GM19043 (cell line): ENCODE data around the gene AMT.
A peak's percentile ranks its signal among the peaks of the same experiment; 100 is the strongest.

Experiments used
- ATAC-seq: cut with Tn5 transposase; IDR thresholded peaks from one replicate; pipeline ENCODE4 v1.9.1; 2021; ENCODE audit warnings: low read depth; ENCODE audit not compliant: unreplicated experiment

The AMT gene, protein sequence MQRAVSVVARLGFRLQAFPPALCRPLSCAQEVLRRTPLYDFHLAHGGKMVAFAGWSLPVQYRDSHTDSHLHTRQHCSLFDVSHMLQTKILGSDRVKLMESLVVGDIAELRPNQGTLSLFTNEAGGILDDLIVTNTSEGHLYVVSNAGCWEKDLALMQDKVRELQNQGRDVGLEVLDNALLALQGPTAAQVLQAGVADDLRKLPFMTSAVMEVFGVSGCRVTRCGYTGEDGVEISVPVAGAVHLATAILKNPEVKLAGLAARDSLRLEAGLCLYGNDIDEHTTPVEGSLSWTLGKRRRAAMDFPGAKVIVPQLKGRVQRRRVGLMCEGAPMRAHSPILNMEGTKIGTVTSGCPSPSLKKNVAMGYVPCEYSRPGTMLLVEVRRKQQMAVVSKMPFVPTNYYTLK

DNA sequence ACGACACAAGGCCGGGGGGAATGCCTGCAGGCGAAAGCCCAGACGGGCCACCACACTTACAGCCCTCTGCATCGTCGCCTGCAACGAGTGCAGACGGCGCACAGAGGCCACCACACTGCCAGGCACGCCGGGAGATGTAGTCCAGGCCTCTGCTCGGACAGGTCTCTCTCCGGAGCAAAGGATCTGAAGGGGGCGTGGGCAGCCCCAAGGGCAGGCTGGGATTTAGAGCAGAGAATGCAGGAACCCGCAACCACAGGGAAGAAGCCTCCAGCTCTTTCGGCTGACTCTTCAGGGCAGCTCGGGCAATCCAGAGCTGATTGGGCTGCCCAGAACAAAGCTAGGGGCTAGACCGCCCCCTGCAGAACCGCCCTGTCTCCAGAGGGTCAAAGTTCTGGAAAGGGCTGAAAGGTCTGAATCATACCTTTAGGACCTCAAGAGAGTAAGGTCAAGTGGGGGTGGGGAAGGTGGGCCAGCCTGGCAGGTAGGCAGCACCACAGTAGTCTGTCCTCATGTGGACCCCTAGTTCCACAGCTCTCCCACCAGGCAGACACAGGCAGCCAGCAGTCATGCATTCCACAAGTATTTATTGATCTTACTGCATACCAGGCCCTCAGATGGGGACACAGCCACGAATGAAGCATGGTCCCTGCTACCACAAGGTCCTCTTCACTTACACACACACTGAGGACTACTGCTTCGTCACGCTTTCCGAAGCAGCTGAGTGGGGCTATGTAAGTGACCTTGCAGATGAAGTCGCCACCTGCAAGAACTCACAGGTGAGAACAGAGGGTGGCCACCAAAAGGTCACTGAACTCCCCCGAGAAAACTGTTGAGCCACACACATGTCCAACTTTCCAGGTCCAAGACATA is at the start of gene AMT:
Gene AMT (minus strand): TSS at position 95 of the 870 bp plus-strand sequence. CDS start 23 bp downstream, at position 72.
- no peak for ATAC-seq

- ATAC-seq: peak; percentile 9
These were observed 48.6 kb upstream of the AMT start for GRCh38 chr3:49470714-49471420.

GRCh38 chr3:49469936-49470713 is 47.9 kb upstream of the AMT start, which contains the start of gene DAG1:
Gene DAG1 (plus strand): TSS chr3:49470267. CDS start chr3:49510535, 40,268 bp downstream.
- peak; percentile 82 for ATAC-seq

GRCh38 chr3:49469037-49469935 is 47.0 kb upstream of the AMT start:
- ATAC-seq: peak; percentile 9

- ATAC-seq: no peak
These were observed 43.8 kb upstream of the AMT start for GRCh38 chr3:49466085-49466484.

- no peak for ATAC-seq
These were observed 43.2 kb upstream of the AMT start for GRCh38 chr3:49465270-49466034.

- ATAC-seq: no peak
These were observed 39.9 kb upstream of the AMT start for GRCh38 chr3:49462222-49462621.

DNA sequence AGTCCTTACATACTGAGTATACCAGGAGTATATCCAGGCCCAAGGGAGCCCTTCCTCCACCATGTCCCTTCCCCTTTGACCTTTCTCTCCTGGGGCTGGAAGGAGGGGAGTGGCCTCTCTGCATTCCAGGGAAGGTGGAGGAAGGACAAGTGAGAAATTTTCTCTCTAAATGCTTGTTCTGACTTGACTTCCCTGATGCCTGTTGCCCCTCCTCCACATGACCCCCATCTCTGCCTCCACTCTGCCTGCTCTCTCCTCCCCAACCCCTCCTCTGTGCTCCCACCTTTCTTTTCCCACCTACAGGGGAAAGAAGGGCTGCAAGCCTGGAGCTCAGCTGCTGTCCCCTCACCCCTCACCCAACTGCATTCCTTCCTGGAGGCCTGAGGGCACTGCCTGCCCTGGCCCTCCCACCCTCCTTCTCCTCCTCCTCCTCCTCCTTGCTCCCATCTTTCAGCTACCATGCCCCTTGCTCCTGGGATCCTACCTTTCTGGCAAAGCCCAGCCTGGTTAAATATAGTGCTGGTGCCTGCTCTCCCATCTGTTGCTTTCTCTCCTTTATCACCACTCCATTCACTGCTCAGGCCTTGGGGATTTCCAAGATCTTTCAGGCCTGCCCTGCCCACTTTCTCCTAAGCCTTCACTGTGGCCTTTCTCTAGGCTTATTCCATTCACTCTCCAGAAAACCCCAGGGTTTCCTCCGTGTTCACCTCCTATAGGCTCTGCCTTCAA is 39.3 kb upstream of the AMT start:
- ATAC-seq: no peak

DNA sequence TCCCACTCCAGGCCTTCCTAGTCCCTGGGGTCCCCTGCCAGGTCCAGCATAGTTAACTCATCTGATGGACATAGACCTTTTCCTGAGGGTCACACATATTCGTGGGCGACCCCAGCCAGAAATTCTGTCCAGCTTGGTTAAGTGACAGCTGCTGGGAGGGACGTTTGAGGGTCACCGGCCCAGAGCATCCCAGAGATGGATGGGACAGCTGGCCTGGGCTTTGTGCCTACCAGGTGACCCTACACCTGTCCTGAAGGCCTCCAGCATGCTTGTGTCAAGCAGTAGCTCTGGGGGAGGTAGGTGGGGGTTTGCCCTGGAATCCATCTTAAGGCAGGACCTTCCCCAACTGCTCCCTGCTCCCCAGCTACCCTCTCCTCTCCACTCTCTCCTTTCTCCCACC is 38.7 kb upstream of the AMT start:
- no peak for ATAC-seq

DNA sequence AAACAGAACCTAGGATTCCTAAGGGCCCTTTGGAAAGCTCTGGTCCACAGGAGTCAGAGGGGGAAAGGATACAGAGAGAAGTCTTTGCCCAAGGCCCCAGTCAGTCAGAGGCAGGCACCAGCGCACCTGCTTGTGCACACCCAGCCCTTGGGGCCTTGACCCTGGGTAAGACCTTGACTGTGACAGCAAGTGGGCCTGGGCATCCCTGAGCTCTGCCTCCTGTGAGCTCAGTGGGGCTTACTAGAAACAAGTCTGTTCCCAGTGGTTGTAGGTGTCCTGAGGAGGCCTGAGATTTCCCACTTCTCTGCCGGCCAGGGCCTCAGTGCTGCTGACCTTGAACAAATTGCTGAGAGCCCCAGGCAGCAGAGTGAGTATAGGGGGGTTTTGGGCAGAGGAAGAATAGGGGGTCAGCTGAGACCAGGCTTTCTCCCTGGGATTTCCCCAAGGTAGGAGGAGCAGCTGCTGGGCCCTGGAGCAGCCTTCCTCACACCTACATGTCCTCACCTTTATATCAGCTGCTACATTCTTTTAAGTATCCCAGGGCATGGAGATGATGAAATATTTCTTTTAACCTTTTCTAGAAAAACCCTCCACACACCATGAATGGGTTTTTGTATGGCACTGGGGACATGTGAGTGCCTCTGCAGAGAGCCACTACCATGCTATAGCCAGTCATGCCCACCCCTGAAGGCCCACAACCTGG is 38.1 kb upstream of the AMT start:
- no peak for ATAC-seq

DNA sequence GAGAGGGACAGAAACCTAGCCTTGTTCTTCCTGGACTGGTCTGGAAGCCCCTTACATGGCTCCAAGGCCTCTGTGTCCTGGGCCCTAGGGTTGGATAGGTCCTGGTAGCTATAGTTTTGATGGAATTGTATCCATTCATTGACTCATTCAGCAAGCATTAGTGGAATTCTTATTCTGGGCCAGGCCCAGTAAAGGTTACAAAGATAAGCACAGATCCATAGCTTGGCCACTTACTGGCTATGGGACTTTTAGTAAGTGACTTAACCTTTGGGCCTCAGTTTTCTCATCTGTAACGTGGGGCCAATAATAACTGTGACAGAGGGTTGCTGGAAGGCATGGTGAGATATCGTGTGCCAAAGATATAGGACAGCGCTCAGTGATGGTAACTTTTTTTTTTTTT is 34.2 kb upstream of the AMT start:
- no peak for ATAC-seq

- no peak for ATAC-seq
These were observed 32.8 kb upstream of the AMT start for GRCh38 chr3:49454898-49455681.

DNA sequence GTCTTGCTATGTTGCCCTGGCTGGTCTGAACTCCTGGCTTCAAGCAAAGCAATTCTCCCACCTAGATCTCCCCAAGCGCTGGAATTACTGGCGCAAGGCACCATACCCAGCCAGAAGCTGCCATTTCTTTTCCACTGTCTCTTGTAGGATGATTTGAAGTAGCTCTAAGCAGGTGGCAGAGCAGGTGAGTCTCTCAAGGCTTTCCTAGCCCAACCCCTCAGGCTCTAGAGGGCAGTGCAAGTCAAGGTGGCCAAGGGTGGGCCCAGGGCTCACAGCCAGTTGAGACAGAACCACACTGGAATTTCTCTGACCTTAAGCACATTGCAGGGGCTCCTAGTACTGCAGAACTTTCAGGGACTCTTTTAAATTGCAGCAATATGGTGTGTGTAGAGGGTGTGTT is 32.2 kb upstream of the AMT start:
- ATAC-seq: no peak

- no peak for ATAC-seq
These were observed 31.3 kb upstream of the AMT start for GRCh38 chr3:49453621-49454020.

DNA sequence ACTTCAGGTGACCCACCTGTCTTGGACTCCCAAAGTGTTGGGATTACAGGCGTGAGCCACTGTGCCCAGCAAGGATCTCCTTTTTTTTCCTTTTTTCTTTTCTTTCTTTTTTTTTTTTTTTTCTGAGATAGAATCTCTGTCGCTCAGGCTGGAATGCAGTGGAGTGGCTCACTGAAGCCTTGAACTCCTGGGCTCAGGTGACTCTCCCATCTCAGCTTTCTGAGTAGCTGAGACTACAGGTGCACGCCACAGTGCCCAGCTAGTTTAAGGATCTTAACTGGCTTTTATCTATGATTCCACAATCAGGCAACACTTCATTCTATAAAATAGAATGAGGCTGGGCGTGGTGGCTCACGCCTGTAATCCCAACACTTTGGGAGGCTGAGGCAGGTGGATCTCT is 23.1 kb upstream of the AMT start:
- ATAC-seq: no peak

DNA sequence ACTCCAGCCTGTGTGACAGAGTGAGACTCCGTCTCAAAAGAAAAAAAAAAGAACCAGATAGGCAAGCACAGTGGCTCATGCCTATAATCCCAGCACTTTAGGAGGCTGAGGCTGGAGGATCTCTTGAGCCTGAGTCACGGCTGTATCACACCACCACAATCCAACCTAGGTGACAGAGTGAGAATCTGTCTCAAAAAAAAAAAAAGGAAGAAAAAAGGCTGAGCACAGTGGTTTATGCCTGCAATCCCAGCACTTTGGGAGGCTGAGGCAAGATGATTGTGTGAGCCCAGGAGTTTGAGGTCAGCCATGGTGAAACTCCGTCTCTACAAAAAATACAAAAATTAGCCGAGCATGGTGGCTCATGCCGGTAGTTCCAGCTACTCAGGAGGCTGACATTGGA is 12.5 kb upstream of the AMT start:
- ATAC-seq: no peak

DNA sequence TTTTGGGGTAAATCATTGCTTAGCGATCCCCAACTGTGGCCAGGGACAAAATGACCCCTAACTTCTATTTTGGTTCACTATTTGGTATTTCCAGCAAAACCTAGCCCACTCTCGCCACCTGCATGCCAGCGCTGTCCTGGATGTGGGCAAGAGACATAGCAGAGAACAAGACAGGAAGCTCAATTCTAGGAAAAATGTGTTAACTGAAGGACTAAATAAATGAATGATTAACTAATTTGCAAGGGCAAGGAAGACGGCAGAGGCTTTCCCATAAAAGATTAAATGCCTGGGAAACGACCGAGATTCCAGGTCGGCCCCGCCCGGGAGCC is 6.4 kb upstream of the AMT start:
- no peak for ATAC-seq
